RWPE2 (cell line): ENCODE results near the gene MPPED2.

Experiments
- ATAC-seq: fragments of 200-7000 bp; cut with Tn5 transposase; 3 replicates; pipeline ENCODE4 v1.9.1; 2021; ENCODE audit warnings: low read depth
- DNase-seq: peaks from one replicate; pipeline ENCODE4 v3.0.0-alpha.2; 2020; ENCODE audit warnings: low spot score
- H3K27ac ChIP-seq: fragments of 450-650 bp; 2 replicates; pipeline ENCODE4 v1.5.1; 2017; ENCODE audit warnings: mild to moderate bottlenecking; ENCODE audit not compliant: poor library complexity, severe bottlenecking
- H3K27me3 ChIP-seq: fragments of 250-450 bp; sonication (Bioruptor Pico); 2 replicates; pipeline ENCODE4 v1.5.1; 2021; ENCODE audit warnings: mild to moderate bottlenecking, moderate library complexity; ENCODE audit not compliant: insufficient read depth, poor library complexity, severe bottlenecking
- H3K36me3 ChIP-seq: fragments of 250-450 bp; sonication (Bioruptor Pico); 2 replicates; pipeline ENCODE4 v1.5.1; 2020; ENCODE audit warnings: low read depth, mild to moderate bottlenecking, moderate library complexity
- H3K4me1 ChIP-seq: fragments of 250-450 bp; sonication (Bioruptor Pico); 2 replicates; pipeline ENCODE4 v1.5.1; 2021; ENCODE audit warnings: mild to moderate bottlenecking, moderate library complexity; ENCODE audit not compliant: insufficient read depth, poor library complexity, severe bottlenecking
- H3K4me3 ChIP-seq: fragments of 250-450 bp; sonication (Bioruptor Pico); 2 replicates; pipeline ENCODE4 v1.5.1; 2021; ENCODE audit warnings: mild to moderate bottlenecking, moderate library complexity; ENCODE audit not compliant: severe bottlenecking
- H3K9me3 ChIP-seq: fragments of 250-450 bp; sonication (Bioruptor Pico); 2 replicates; pipeline ENCODE4 v1.5.1; 2021; ENCODE audit warnings: mild to moderate bottlenecking, moderate library complexity; ENCODE audit not compliant: severe bottlenecking
- TF ChIP-seq, protein P1 (sequence below): fragments of 450-650 bp; IDR thresholded peaks from one replicate; pipeline ENCODE4 v1.5.1; 2017; ENCODE audit warnings: mild to moderate bottlenecking, moderate library complexity; ENCODE audit not compliant: poor library complexity, severe bottlenecking

MPPED2 gene

DNA sequence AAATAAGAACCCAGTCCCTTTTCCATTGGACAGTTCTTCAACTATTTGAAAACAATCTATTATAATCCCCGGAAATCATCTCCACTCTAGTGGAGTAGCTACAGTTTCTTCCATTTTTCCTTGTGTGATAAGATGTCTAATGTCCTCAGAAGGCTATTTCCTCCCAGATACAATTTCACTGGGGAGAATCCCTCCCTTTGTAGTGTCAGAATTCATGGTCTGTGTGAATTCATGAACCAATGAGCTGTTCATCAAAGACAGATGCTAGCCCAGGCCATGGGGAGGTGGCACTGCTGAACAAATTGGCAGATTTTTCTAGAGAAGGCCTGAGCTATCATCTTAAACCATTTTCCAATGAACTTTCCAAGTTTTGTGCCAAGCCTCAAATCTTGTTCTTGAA, 45.4 kb downstream of the MPPED2 start:
- Histone ChIP-seq H3K4me3 (no peak overlapping the region), H3K4me1 (no peaks in the 10 kb centered on the region), H3K9me3 (no peaks in the 10 kb centered on the region), H3K27me3 (no peaks in the 10 kb centered on the region), H3K36me3 (no peaks in the 10 kb centered on the region), H3K27ac (no peak overlapping the region)
- ATAC-seq (no peak), DNase-seq (no peak)
- TF ChIP-seq, protein P1, sequence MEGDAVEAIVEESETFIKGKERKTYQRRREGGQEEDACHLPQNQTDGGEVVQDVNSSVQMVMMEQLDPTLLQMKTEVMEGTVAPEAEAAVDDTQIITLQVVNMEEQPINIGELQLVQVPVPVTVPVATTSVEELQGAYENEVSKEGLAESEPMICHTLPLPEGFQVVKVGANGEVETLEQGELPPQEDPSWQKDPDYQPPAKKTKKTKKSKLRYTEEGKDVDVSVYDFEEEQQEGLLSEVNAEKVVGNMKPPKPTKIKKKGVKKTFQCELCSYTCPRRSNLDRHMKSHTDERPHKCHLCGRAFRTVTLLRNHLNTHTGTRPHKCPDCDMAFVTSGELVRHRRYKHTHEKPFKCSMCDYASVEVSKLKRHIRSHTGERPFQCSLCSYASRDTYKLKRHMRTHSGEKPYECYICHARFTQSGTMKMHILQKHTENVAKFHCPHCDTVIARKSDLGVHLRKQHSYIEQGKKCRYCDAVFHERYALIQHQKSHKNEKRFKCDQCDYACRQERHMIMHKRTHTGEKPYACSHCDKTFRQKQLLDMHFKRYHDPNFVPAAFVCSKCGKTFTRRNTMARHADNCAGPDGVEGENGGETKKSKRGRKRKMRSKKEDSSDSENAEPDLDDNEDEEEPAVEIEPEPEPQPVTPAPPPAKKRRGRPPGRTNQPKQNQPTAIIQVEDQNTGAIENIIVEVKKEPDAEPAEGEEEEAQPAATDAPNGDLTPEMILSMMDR, result no peak

DNA sequence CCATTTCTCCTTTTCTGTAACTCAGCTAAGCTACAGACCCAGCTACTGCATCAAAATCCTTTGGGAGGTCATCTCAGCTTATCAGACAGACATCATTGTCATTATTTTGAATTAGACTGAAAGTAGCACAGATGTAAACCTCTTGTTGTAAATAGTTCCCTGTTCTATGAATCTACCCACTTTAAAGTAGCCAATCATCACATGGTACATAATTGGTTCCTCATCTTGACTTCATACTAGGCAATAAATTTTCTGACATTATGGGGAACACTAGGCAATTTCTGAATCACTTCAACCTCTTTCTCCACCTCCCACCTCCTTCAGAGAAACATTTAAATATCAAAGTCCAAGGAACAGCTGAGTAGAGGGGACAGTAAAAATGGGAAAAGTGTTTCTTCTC, 47.9 kb downstream of the MPPED2 start:
- Histone ChIP-seq H3K27me3 (no peaks in the 10 kb centered on the region), H3K4me1 (no peaks in the 10 kb centered on the region), H3K27ac (no peak overlapping the region), H3K36me3 (no peaks in the 10 kb centered on the region), H3K4me3 (no peak overlapping the region), H3K9me3 (no peaks in the 10 kb centered on the region)
- no peak for ATAC-seq
- TF ChIP-seq, protein P1, result no peak
- no peak for DNase-seq

DNA sequence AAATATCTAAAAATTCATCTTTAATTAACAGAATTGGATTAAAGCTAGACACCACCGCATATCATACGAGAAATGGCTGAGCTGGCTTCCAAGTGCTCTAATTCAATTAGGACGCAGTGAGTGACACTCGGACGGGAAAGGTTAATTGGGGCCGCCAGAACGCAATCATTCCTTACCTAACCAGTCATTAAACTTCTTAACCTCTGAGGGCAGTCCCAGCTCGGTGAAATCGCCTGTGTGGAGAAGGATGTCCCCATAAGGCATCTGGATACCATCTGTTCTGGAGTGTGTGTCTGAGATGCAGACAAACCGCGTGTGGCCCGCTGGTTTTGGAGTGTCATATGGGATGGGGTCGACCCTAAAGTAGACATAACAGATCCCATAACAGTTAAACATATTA, 50.3 kb downstream of the MPPED2 start:
- DNase-seq (no peak), ATAC-seq (no peak)
- Histone ChIP-seq H3K4me1 (no peaks in the 10 kb centered on the region), H3K36me3 (no peaks in the 10 kb centered on the region), H3K4me3 (no peak overlapping the region), H3K9me3 (no peaks in the 10 kb centered on the region), H3K27me3 (no peaks in the 10 kb centered on the region), H3K27ac (no peak overlapping the region)
- TF ChIP-seq, protein P1, result no peak

DNA sequence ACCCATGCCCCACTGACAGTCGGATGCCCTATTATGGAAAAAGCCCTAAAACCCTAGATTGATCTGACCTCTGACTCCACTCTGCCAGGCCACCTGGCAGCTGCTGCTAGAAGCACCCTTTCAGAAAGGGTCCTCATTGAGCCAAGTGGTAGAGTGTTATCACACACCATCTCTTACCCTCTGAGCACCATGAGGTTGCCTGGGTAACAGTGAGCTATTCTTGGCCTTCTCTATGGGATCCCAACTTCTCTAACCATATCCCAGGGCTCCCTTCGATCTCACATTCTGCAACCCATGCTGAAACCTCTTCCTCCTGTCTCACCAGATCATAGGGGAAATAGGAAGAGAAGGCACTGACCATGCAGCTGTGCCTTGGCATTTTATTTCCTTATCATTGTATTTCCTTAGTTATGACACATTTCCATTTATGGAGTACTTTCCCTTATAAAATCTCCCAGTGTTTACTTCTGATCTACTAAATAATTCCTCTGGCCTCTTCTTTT, 52.7 kb downstream of the MPPED2 start:
- TF ChIP-seq, protein P1, result no peak
- H3K36me3 ChIP-seq, result no peaks in the 10 kb centered on the region
- no peaks in the 10 kb centered on the region for H3K9me3 ChIP-seq
- no peak for ATAC-seq
- DNase-seq, result no peak
- H3K4me1 ChIP-seq, result no peaks in the 10 kb centered on the region
- no peak overlapping the region for H3K4me3 ChIP-seq
- H3K27me3 ChIP-seq, result no peaks in the 10 kb centered on the region
- H3K27ac ChIP-seq, result no peak overlapping the region

DNA sequence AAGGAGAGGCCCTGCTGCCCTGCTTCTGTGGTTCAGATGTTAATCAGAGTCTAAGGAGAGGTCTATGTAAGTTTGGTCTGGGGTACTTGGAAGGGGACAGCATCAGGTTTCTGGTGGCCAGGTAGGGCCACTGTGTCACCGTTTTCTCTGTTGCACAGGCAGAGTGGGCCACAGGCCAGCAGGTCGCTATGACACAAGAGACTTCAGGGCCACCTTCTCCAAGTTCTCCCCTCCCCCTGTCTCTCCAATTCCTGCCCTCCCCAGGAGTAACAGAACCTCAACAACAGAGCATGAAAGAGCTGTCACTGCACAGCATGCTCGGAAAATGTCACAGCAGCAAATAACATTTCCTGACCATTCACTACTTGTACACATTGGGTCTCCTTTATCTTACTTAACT, 58.6 kb downstream of the MPPED2 start:
- H3K27ac ChIP-seq, result no peak overlapping the region
- no peaks in the 10 kb centered on the region for H3K4me1 ChIP-seq
- H3K4me3 ChIP-seq, result no peak overlapping the region
- no peak for ATAC-seq
- no peaks in the 10 kb centered on the region for H3K27me3 ChIP-seq
- TF ChIP-seq, protein P1, result no peak
- H3K36me3 ChIP-seq, result no peaks in the 10 kb centered on the region
- H3K9me3 ChIP-seq, result no peaks in the 10 kb centered on the region
- no peak for DNase-seq
